GM12878 (cell line): ENCODE results near the gene PLXNA2. TPM values are rescaled to one million over a fixed set of nuclear protein-coding genes. Genes with fewer than 3 reads are reported as not detected.

Source experiments
- ATAC-seq: fragments of 200-7000 bp; cut with Tn5 transposase; 3 replicates; pipeline ENCODE4 v1.9.1; 2020; ENCODE audit warnings: mild to moderate bottlenecking, moderate library complexity
- BruUV-seq: library from RNA; stranded (reverse); fragments of 400-500 nt; replicated peaks from 2 replicates; lab custom pipeline; 2021; lab: Mats Ljungman, UMichigan
- CTCF ChIA-PET: fragments of 300-600 bp; sonication (Branson Sonifier 250); formaldehyde crosslinking; extraction: SDS; loops from one replicate; lab custom pipeline; 2021; ENCODE audit warnings: inconsistent platforms; lab: Yijun Ruan, JAX
- POLR2A ChIA-PET: fragments of 350-600 bp; formaldehyde crosslinking; extraction: SDS; loops from one replicate; lab custom pipeline; 2021; ENCODE audit warnings: inconsistent platforms; lab: Charles Lee
- RAD21 ChIA-PET: fragments of 300-600 bp; sonication (Branson Sonifier 250); formaldehyde crosslinking; loops from one replicate; lab custom pipeline; 2023; ENCODE audit warnings: antibody characterized with exemption; ENCODE audit not compliant: unreplicated experiment; lab: Charles Lee
- SMC1A ChIA-PET: fragments of 300-600 bp; sonication (Branson Sonifier 250); formaldehyde crosslinking; loops from one replicate; lab custom pipeline; 2023; ENCODE audit not compliant: unreplicated experiment, uncharacterized antibody; lab: Charles Lee
- DNase-seq: peaks from one replicate; pipeline ENCODE4 v3.0.0-alpha.2; 2011; ENCODE audit warnings: low read depth, low spot score
- FAIRE-seq: peaks from 3 replicates; lab custom pipeline; 2011; peaks lifted over from hg19 to GRCh38; lab: Jason Lieb, UNC
- H2AFZ ChIP-seq: 2 replicates; pipeline ENCODE4 v1.6.0; 2011; ENCODE audit warnings: low read depth, low read length, control low read depth; ENCODE audit not compliant: control insufficient read depth
- H3K27ac ChIP-seq: 2 replicates; pipeline ENCODE4 v1.5.1; 2011; ENCODE audit warnings: control low read depth; ENCODE audit not compliant: control insufficient read depth, insufficient read depth
- H3K27me3 ChIP-seq, 2 experiments: replicated peaks in 1 of 2; 2 replicates each; pipeline versions ENCODE4 v1.6.0 to v1.6.1; 2011; ENCODE audit warnings: low read length in 1 of 2; ENCODE audit not compliant: control insufficient read depth in 2 of 2, insufficient read depth in 2 of 2
- H3K36me3 ChIP-seq, 2 experiments: 2 replicates each; pipeline ENCODE4 v1.5.1; 2011; ENCODE audit warnings: low read length in 1 of 2; ENCODE audit not compliant: control insufficient read depth in 2 of 2, insufficient read depth in 2 of 2
- H3K4me1 ChIP-seq: 2 replicates; pipeline ENCODE4 v1.6.1; 2011; ENCODE audit warnings: mild to moderate bottlenecking, low read length, moderate library complexity, mixed read lengths; ENCODE audit not compliant: control insufficient read depth, insufficient read depth
- H3K4me2 ChIP-seq: 2 replicates; pipeline ENCODE4 v1.6.0; 2011; ENCODE audit warnings: control low read depth; ENCODE audit not compliant: control insufficient read depth, insufficient read depth
- H3K4me3 ChIP-seq: fragments of 200-600 bp; sonication (generic); 2 replicates; pipeline ENCODE4 v1.5.1; 2016
- H3K79me2 ChIP-seq: 2 replicates; pipeline ENCODE4 v1.6.0; 2011; ENCODE audit warnings: low read length; ENCODE audit not compliant: control insufficient read depth, insufficient read depth
- H3K9ac ChIP-seq: 2 replicates; pipeline ENCODE4 v1.8.0; 2011; ENCODE audit warnings: low read length, control low read depth, mixed read lengths; ENCODE audit not compliant: control insufficient read depth, insufficient read depth
- H3K9me3 ChIP-seq: replicated peaks from 3 replicates; pipeline ENCODE4 v1.5.1; 2011; ENCODE audit warnings: mild to moderate bottlenecking, low read length; ENCODE audit not compliant: control insufficient read depth, insufficient read depth
- H4K20me1 ChIP-seq: 2 replicates; pipeline ENCODE4 v1.6.0; 2011; ENCODE audit not compliant: control insufficient read depth, insufficient read depth
- LARP7 ChIP-seq: fragments of 450-650 bp; IDR thresholded peaks from 2 replicates; pipeline ENCODE4 v1.6.1; 2017; ENCODE audit warnings: mild to moderate bottlenecking
- NRF1 ChIP-seq: conservative IDR thresholded peaks from 2 replicates; pipeline ENCODE4 v1.6.1; 2011; ENCODE audit warnings: mild to moderate bottlenecking, low read depth, low read length, improper control_type of control experiment
- TCF12 ChIP-seq: IDR thresholded peaks from 2 replicates; pipeline ENCODE4 v1.6.1; 2011; ENCODE audit warnings: low read depth, mild to moderate bottlenecking, low read length
- WGBS: methylation state at CpG from one replicate; pipeline ENCODE4 v1.1.6; 2016; ENCODE audit warnings: low lambda C conversion rate; ENCODE audit not compliant: insufficient replicate concordance, insufficient coverage; ENCODE audit errors: missing lambda C conversion rate; 5-methylcytosine and 5-hydroxymethylcytosine counted together
- in situ Hi-C: fragments of 300-500 bp; cut with MboI; formaldehyde crosslinking; loops from 9 replicates; pipeline ENCODE4 v1.14.3; 2018; ENCODE audit warnings: mixed read lengths
- intact Hi-C: fragments of 100-400 bp; cut with micrococcal nuclease; formaldehyde crosslinking; loops from one replicate; pipeline ENCODE4 v1.14.2; 2022; ENCODE audit not compliant: unreplicated experiment
- polyA plus RNA-seq, 11 experiments: library from polyadenylated mRNA; depleted of rRNA in 4 of 11; unstranded in 6 of 11; stranded (reverse) in 5 of 11; fragments of >200 nt; fragmentation: Nextera tagmentation in 4 of 11; fragmentation: Illumina TruSeq in 1 of 11; extraction: Ambion mirVana in 4 of 11; extraction: Trizol in 1 of 11; gene quantifications; 1 replicate in 1 of 11; 2 replicates in 10 of 11; pipeline versions ENCODE4 v1.2.1 to v1.2.3, GENCODE V29; 2011 to 2016; ENCODE audit warnings: inconsistent platforms in 2 of 11, missing spikeins in 2 of 11, low read depth in 1 of 11
- total RNA-seq, 4 experiments: library from RNA; depleted of rRNA in 3 of 4; stranded (reverse); fragments of >200 nt in 3 of 4; fragmentation: Illumina TruSeq in 1 of 4; extraction: Trizol in 1 of 4; gene quantifications; 2 replicates each; pipeline versions ENCODE4 v1.2.1 to v1.2.3, GENCODE V29; 2013 to 2021
- TF ChIP-seq, protein P1 (sequence below): fragments of 450-650 bp; IDR thresholded peaks from 2 replicates; pipeline ENCODE4 v1.6.1; 2017; ENCODE audit warnings: mild to moderate bottlenecking, moderate library complexity
- TF ChIP-seq, protein P2 (sequence below), 3 experiments: IDR thresholded peaks in 2 of 3; conservative IDR thresholded peaks in 1 of 3; 2 replicates each; pipeline ENCODE4 v1.5.1; 2011; ENCODE audit warnings: low read depth in 3 of 3, low read length in 3 of 3, mild to moderate bottlenecking in 3 of 3, control low read depth in 2 of 3, moderate library complexity in 2 of 3, inconsistent platforms in 1 of 3, mixed read lengths in 1 of 3; ENCODE audit not compliant: control insufficient read depth in 2 of 3, insufficient read depth in 1 of 3; ENCODE audit errors: extremely low read depth in 1 of 3
- TF ChIP-seq, protein P3 (sequence below): fragments of 450-650 bp; IDR thresholded peaks from 2 replicates; pipeline ENCODE4 v1.6.1; 2017; ENCODE audit warnings: antibody characterized with exemption, mild to moderate bottlenecking, moderate library complexity

PLXNA2 gene
- total and polyA plus RNA-seq, 10 of the 15 experiments (the other 5 are each of a cell fraction or from before 2014, with no cell fraction given) = under 0.01 to 0.08 (median 0.07) TPM; not detected in 4

GRCh38 chr1:208007938-208008342 lies 236.2 kb downstream of the PLXNA2 start (continued):
- TF ChIP-seq, protein P1, sequence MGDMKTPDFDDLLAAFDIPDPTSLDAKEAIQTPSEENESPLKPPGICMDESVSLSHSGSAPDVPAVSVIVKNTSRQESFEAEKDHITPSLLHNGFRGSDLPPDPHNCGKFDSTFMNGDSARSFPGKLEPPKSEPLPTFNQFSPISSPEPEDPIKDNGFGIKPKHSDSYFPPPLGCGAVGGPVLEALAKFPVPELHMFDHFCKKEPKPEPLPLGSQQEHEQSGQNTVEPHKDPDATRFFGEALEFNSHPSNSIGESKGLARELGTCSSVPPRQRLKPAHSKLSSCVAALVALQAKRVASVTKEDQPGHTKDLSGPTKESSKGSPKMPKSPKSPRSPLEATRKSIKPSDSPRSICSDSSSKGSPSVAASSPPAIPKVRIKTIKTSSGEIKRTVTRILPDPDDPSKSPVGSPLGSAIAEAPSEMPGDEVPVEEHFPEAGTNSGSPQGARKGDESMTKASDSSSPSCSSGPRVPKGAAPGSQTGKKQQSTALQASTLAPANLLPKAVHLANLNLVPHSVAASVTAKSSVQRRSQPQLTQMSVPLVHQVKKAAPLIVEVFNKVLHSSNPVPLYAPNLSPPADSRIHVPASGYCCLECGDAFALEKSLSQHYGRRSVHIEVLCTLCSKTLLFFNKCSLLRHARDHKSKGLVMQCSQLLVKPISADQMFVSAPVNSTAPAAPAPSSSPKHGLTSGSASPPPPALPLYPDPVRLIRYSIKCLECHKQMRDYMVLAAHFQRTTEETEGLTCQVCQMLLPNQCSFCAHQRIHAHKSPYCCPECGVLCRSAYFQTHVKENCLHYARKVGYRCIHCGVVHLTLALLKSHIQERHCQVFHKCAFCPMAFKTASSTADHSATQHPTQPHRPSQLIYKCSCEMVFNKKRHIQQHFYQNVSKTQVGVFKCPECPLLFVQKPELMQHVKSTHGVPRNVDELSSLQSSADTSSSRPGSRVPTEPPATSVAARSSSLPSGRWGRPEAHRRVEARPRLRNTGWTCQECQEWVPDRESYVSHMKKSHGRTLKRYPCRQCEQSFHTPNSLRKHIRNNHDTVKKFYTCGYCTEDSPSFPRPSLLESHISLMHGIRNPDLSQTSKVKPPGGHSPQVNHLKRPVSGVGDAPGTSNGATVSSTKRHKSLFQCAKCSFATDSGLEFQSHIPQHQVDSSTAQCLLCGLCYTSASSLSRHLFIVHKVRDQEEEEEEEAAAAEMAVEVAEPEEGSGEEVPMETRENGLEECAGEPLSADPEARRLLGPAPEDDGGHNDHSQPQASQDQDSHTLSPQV = no peak
- TF ChIP-seq TCF12 (no peak), LARP7 (no peak)

GRCh38 chr1:208007319-208007937 lies 236.8 kb downstream of the PLXNA2 start:
- DNase-seq = no peak
- CTCF ChIA-PET = interaction anchor here (0.7 to 2.2 kb wide), 7 partner anchors 9 to 123 kb away, joined by 3 to 10 read pairs (median 5); no protein-coding TSS in a partner anchor
- intact Hi-C loops = no loop called here
- TF ChIP-seq, protein P2, sequence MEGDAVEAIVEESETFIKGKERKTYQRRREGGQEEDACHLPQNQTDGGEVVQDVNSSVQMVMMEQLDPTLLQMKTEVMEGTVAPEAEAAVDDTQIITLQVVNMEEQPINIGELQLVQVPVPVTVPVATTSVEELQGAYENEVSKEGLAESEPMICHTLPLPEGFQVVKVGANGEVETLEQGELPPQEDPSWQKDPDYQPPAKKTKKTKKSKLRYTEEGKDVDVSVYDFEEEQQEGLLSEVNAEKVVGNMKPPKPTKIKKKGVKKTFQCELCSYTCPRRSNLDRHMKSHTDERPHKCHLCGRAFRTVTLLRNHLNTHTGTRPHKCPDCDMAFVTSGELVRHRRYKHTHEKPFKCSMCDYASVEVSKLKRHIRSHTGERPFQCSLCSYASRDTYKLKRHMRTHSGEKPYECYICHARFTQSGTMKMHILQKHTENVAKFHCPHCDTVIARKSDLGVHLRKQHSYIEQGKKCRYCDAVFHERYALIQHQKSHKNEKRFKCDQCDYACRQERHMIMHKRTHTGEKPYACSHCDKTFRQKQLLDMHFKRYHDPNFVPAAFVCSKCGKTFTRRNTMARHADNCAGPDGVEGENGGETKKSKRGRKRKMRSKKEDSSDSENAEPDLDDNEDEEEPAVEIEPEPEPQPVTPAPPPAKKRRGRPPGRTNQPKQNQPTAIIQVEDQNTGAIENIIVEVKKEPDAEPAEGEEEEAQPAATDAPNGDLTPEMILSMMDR (IDR thresholded peaks at IDR 0.05 in 2 of 3, conservative IDR thresholded peaks at IDR 0.05 in 1 of 3; ENCODE audit: control insufficient read depth in 2 of 3, extremely low read depth in 1 of 3, insufficient read depth in 1 of 3, low read depth in 3 of 3, low read length in 3 of 3) = no peak
- TF ChIP-seq NRF1 = no peak
- TF ChIP-seq, protein P3, sequence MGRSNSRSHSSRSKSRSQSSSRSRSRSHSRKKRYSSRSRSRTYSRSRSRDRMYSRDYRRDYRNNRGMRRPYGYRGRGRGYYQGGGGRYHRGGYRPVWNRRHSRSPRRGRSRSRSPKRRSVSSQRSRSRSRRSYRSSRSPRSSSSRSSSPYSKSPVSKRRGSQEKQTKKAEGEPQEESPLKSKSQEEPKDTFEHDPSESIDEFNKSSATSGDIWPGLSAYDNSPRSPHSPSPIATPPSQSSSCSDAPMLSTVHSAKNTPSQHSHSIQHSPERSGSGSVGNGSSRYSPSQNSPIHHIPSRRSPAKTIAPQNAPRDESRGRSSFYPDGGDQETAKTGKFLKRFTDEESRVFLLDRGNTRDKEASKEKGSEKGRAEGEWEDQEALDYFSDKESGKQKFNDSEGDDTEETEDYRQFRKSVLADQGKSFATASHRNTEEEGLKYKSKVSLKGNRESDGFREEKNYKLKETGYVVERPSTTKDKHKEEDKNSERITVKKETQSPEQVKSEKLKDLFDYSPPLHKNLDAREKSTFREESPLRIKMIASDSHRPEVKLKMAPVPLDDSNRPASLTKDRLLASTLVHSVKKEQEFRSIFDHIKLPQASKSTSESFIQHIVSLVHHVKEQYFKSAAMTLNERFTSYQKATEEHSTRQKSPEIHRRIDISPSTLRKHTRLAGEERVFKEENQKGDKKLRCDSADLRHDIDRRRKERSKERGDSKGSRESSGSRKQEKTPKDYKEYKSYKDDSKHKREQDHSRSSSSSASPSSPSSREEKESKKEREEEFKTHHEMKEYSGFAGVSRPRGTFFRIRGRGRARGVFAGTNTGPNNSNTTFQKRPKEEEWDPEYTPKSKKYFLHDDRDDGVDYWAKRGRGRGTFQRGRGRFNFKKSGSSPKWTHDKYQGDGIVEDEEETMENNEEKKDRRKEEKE = no peak
- in situ Hi-C loops = no loop called here
- H3K27me3 ChIP-seq = no peaks in the 10 kb centered on the region; a peak in 1 of 4 replicates
- H4K20me1 ChIP-seq = no peaks in the 10 kb centered on the region
- H3K4me2 ChIP-seq = no peak overlapping the region
- H3K79me2 ChIP-seq = no peaks in the 10 kb centered on the region
- H3K27ac ChIP-seq = no peak overlapping the region
- no peak for ATAC-seq
- BruUV-seq = no TSS peak
- SMC1A ChIA-PET = interaction anchor here (0.6 to 1.4 kb wide), 2 partner anchors 15 to 61 kb away, joined by 3 to 5 read pairs; no protein-coding TSS in a partner anchor
- H3K9ac ChIP-seq = no peak overlapping the region
- 13% methylated on average over 3 of the region's 3 CpGs for WGBS
- no peaks in the 10 kb centered on the region for H3K9me3 ChIP-seq
- POLR2A ChIA-PET = no interaction called here
- H3K36me3 ChIP-seq = no peaks in the 10 kb centered on the region
- RAD21 ChIA-PET = no interaction called here
- no peak overlapping the region for H3K4me3 ChIP-seq
- no peak for FAIRE-seq
- H2AFZ ChIP-seq = no peak overlapping the region
- no peaks in the 10 kb centered on the region for H3K4me1 ChIP-seq
